Upper lobe of left lung (tissue), 4 donors: Measurements from ENCODE around the gene ANP32A.

Source experiments
- EP300 ChIP-seq, 4 donors: sonication (generic); formaldehyde crosslinking; IDR thresholded peaks; one replicate each; pipeline ENCODE4 v1.5.1; 2017; ENCODE audit warnings: antibody characterized with exemption in 4 of 4, control low read depth in 2 of 4
- POLR2A ChIP-seq, 4 donors: fragments of 450-650 bp; IDR thresholded peaks; one replicate each; pipeline ENCODE4 v1.5.1; 2016 to 2017; ENCODE audit warnings: antibody characterized with exemption in 4 of 4, mild to moderate bottlenecking in 2 of 4
- TF ChIP-seq, protein P1 (sequence below), 6 experiments: fragments of 450-650 bp in 4 of 6; fragments of 200-600 bp in 2 of 6; sonication (generic) in 2 of 6; IDR thresholded peaks; one replicate each; pipeline ENCODE4 v1.5.1; 2016 to 2019; ENCODE audit warnings: antibody characterized with exemption in 6 of 6

DNA sequence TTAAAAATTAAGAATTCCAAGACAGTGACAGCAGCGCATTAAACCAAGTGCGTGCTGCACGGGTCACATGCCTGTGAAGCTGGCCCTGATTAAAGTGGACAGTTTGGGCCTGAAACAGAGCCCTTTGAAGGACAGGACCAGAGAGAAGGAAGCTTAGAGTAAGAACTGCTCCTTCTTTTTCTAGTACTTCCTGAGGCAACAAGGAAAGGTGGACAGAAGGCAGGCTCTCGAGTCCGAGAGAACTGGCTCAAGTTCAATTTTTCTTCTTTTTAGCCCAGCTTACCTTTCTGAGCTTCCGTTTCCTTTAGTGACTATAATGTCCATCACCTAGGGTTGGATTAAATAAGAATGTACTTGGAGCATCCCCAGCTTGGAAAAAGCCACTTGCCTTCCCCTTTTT is 26.9 kb downstream of the ANP32A start:
- TF ChIP-seq EP300 (IDR thresholded peaks at IDR 0.05) (no peak), POLR2A (IDR thresholded peaks at IDR 0.05) (no peak)
- TF ChIP-seq, protein P1, sequence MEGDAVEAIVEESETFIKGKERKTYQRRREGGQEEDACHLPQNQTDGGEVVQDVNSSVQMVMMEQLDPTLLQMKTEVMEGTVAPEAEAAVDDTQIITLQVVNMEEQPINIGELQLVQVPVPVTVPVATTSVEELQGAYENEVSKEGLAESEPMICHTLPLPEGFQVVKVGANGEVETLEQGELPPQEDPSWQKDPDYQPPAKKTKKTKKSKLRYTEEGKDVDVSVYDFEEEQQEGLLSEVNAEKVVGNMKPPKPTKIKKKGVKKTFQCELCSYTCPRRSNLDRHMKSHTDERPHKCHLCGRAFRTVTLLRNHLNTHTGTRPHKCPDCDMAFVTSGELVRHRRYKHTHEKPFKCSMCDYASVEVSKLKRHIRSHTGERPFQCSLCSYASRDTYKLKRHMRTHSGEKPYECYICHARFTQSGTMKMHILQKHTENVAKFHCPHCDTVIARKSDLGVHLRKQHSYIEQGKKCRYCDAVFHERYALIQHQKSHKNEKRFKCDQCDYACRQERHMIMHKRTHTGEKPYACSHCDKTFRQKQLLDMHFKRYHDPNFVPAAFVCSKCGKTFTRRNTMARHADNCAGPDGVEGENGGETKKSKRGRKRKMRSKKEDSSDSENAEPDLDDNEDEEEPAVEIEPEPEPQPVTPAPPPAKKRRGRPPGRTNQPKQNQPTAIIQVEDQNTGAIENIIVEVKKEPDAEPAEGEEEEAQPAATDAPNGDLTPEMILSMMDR (IDR thresholded peaks at IDR 0.05) = no peak
